Measurements from ENCODE around the gene SRP14.

SRP14 gene

DNA sequence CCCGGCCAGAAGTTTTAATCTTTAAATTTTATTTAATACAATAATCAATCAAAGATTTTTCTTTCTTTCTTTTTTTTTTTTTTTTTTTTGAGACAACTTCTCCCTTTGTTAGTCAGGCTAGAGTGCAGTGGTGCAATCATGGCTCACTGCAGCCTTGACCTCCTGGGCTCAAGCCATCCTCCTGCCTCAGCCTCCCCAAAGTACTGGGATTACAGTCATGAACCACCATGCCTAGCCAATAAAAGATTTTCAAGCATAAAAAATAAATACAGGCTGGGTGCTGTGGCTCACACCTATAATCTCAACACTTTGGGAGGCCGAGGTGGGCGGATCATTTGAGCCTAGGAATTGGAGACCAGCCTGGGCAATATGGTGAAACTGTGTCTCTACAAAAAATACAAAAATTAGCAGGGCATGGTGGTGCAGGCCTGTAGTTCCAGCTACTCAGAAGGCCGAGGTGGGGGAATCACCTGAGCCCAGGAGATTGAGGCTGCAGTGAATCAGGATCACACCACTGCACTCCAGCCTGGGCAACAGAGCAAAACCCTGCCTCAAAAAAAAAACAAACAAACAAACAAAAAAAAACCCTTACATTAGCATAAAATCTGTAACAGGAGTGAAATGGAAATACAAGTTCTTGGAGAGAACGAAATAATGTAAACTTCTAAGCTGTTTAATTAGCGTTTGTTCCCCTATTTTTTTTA is 29.1 kb upstream of the SRP14 start:
- DNase-seq: no peak

DNA sequence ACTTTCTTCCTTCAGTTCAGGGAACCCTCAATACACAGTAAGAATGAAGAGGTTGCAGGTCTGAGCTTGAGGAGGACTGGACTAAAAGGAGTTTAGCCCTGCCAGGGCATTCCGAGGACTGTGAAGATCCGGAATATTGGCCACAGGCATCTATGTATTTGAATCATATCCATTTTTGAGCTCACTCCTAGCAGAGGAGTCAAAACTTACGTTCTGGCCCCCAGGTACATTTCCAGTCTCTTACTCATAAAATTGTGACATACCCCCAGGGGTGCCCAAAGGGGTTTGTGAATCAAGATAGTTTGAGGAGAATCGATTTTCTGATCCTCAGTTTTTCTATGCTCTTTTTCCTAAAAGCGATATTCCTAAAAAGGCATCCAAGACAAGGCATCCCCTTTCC is 27.6 kb upstream of the SRP14 start:
- no peak for DNase-seq

DNA sequence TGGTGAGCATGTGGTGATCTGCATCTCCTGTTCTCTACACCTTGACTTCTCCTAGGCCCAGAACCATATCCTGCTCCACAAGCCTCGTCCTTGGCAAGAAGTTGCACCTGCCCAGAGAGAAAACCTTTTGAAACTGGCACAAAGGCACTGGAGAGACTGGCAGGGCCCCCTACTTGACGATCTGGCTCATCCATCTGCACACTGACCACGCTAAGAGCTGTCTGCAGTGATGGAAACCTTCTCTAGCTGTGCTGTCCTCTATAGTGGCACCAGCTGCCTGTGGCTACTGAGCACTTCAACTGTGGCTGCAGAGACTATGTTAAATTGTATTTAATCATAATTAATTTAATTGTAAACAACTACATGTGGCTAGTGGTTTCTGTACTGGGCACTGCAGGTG is 26.2 kb upstream of the SRP14 start:
- no peak for DNase-seq

DNA sequence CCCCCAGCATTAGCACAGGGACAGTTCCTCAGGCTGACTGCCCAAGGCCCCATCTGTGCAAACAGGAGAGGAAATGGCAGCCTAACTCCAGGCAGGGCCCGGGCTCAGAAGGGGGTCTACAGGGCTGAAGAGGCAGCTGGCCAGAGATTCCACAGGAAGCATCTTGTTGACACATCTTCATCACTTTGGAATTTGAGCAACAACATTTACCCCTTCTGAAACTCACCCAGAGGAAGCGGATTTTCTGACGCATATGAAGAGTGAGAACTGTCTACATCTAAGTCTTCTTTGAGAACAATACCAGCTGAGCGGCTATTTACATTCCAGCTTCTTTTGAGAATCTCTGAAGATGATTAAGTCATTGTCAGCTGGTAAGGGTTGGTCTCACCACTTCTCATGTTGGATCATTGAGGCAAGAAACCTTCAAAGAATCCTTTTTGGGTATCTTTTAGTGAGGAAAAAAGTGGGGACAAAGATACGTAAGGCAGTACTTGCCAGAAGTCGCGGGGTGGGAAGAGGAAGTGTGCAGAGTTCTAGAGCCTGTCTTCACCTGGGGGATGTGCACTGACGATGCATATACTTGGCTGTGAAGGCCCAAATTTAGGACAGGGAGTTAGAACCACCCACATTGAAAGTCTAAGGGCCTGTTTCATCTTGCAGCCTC is 25.4 kb upstream of the SRP14 start:
- DNase-seq: no peak

DNA sequence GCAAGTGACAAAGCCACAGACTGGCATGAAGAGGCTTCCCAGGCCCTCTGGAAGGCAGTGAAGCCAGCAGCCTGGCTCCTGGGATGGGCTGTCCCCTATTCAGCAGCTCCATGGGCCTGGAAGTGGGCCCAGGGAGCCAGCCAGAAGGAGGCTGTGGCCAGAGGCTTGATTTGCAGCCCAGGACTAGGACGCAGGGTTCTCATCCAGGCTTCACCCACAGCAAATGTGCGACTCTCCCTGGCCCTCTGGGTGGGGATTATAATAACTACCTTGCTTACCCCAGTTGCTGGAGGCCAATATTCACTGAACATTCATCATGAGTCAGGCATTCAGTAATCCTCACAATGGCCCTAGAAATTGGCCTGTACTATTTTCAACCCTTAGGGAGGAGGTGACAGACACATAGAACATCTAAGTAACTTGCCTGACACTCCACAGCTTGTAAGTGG is 24.6 kb upstream of the SRP14 start:
- DNase-seq: no peak

DNA sequence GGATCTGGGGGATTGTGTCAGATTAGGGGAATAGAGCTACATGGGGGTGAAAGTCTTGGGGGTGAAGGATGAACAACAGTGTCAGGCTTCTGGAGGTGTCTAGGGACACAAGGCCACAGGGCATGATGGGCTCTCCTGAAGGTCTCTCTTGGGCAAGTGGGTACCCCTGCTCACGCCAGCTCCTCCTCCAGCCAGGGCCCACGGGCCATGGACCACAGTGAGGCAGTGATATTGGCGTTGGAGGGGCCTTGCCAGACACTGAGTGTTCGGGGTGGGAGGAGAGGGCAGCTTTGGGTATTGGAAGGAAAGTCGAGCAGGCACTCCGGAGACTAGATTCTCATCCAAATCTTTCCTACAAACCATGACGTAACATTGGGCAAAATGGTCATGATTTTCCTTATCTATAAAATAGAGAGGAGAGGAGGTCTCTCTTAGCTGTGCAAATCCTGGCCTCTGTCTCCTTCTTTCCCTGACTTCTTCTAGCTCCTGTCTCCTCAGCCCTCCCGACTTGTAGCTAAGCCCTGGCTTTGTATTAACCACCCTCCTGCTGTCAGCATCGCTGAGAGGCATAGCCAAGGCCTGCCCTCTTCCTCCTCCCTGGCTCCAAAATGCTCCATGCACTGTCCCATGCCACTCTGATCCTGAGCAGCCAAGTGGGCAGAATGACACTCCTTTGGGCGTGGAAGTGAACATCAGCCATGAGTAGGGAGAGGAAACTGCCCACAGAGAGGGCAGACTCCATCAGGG is 24.0 kb upstream of the SRP14 start:
- DNase-seq: no peak

DNA sequence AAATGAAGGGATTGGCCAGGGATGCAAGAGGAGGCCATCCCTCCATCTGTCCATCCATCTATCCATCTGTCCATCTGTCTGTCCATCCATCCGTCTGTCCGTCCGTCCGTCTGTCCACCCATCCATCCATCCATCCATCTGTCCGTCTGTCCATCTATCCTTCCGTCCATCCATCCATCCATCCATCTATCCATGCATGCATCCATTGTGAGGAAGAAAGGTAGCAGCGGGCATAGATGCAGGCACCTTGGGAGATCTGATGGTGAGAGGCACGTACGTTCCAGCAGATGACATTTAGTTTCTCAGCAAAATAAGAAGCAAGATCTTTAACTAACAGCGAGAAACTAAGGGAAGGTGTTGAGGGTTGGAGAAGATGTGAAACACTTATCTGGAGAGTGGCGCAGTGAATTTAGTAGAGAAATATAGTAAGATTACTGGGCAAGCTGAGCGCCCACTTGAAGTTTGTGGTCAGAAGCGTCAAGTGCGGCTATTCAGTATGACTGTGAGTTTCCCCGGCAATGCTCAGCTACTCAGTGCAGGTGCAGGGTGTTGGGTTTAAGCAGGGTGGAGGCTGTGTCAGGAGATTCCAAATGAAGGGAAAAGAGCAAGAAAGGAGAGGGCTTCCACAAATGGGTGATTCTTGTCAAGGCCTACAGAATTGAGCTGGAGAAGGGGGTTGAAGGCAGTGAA is 22.4 kb upstream of the SRP14 start:
- no peak for DNase-seq

DNA sequence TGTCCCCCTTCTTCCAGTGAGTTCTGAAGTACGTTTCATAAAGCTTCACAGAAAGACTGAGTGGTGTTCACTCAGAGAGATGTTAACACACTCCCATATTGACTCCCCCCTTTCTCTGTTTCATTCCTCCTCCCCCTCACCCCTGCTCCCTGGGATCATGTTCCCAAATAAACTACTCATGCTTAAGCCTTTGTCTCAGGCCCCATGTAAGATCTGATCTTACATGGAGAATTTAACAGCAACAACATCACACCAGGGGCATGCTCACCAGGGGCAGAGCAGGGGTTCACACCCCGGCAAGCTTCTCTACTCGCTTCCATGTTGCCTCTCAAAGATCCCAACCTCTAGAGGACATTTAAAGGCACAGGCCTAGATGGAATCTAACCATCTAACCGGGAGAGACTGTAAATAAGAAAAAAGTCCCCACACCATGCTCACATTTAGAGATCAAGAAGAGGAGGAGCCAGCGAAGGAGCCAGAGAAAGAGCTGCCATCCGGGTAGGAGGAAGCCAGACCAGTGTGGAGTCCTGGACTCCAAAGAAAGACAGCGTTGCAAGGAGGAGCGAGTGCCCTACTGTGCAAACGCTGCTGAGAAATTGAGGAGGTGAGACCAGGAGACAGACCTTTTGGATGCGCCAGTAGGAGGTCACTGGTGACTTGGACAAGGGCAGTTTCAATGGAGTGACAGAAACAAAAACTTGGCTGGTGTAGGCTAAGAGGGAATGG is 21.4 kb upstream of the SRP14 start:
- DNase-seq: no peak

DNA sequence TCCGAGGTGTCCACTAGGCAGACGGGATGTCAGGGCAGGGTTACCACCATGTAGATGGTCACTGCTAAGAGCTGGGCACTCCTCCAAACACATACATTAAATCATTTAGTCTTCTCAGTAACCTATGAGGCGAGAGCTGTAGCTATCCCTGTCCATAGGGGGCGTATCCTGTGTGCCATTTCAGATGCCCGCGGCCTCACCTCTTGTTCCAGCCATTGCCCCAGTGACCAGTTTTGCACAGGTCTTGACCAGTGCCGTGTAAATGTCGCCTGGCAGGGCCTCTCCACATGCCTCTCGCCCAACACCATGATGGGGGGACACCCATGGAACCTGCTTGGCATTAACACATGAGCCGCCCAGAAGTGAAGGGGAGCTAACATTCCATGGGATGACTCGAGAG is 20.8 kb upstream of the SRP14 start:
- no peak for DNase-seq

DNA sequence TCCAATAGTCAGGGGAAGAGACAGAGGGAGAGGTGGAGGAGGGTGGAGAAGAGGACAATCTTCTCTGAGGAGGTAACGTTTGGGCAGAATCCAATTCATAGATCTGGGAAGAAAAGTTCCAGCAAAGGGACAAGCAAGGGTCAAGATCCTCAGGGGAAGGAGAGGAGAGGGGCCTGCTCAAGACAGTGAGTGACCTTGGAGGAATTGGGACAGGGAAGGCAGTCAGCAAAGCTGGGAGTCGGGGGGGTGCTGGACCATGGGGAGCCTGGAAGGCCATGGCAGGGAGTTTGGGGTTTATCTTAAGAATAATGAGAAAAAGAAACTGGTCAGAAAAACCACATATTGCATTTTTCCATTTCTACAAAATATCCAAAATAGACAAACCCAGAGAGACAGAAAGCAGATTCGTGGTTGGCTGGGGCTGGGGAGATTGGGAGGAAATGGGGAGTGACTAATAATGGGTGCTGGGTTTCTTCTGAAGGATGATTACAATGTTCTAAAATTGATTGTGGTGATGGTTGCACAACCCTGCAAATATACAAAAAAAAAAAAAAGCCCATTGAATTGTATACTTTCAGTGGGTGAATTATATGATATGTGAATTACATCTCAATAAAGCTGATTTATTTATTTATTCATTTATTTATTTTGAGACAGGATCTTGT is 19.6 kb upstream of the SRP14 start:
- no peak for DNase-seq

DNA sequence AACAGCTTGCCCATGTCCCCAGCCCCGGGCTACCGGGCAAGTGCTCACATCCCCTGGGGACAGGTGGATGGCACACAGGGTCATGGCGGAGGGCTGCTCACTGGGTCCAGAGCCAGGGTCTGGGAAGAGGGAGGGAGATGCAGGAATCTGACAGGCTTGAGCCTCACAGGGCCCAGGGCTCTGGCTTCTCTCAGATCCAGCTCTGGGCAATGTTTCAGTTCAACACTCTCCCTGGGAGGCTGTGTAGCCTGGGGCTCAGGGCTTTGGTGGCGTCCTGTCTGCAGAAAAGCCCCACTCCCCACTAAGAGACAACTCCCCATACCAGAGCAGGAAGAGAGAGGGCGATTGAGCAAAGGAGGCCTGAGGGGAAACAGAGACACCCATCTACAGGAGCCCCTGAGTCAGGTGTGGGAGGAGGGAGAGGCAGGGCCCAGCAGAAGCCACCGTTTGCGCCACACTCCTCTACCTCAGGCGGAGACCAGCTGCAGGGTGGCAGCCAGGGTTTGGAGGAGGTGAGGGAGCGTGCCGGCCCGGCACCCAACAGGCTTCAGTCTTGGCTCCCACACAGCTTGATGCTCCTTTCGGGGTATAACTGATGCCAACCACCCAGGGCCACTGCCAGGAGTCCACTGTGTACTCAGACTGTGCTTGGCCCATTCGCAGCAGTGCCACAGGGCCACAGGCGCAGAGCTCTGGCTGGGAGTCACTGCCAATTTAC is 16.8 kb upstream of the SRP14 start:
- DNase-seq: no peak

DNA sequence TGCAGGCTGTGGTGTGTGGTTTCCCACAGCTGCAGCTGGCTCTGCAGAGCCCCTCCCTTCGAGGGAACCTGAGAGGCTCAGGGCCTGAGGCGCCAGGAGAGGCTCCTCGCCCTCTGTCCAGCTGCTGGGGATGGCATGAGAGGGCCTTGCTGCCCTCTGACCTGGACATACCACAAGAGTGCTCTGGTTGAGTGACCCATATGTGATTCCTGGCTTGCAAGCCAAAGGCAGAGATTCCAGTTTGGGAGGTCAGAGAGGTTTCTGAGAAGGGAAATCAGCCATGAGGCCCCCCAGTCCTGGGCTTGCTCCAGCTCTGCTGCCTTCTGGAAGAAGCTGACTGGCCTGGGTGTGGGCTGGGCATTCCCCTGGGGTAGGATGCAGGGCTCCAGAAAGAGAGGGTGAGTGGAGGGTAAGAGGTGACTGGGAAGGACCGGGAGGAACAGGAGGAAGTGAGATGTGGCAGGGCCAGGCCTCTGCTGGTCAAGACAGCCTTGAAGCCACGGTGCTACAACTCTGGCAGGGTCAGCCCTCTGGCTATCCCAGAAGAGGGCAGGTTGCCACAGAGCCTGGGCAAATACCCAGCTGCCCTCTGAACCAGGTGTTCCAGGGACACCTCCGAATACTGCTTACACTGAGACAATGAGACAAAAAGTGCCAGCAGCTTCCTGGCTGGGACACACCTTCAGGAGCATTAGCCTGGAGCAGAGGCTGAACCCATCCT is 16.0 kb upstream of the SRP14 start:
- no peak for DNase-seq

DNA sequence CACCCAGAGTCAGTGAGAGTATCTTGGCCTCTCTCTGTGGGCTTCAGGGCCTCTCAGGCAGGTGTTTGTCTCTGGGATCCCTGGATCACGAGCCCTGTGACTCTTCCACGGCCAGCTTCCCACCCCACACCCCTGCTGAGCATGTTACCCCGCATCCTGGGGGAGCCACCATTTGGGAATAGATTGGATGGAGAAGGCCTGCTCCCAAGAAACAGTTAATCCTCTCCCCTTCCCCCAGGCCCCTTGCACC is 15.5 kb upstream of the SRP14 start:
- no peak for DNase-seq

DNA sequence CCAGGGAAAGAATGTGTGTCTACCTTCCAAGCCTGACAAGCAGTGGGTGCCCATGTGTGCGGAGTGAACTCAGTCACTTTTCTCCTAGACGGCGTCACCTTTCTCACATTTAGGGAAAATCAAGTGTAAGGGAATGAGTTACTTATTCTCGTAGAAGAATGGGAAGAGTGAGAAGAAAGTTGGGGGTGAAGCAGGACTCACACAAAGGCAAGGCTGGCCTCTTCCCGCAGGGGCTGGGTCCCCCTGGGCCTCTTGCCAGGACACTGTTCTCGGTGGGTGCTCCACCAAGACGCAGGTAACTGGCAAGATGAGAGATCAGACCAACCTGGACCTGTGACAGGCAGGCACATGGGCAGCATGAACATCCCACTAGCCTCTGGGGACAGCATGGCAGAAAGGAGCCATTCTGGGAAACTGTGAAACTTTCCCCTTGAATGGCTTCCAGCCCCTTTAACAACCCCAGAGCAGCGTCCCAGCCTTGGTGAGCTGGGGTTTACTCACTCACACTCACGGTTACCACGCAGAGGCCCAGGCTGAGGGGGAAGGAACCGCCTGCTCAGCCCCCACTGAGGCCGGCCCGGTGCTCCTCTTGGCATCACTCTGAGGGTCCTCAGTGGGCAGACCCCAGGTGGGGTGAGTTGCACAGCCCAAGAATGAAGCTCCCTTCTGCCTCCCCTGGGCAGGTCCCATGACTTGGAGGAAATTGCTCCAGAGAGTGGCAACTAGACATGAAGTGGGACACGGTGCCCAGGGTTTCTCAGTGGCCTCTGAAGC is 15.0 kb upstream of the SRP14 start:
- DNase-seq: peak; percentile 49

DNA sequence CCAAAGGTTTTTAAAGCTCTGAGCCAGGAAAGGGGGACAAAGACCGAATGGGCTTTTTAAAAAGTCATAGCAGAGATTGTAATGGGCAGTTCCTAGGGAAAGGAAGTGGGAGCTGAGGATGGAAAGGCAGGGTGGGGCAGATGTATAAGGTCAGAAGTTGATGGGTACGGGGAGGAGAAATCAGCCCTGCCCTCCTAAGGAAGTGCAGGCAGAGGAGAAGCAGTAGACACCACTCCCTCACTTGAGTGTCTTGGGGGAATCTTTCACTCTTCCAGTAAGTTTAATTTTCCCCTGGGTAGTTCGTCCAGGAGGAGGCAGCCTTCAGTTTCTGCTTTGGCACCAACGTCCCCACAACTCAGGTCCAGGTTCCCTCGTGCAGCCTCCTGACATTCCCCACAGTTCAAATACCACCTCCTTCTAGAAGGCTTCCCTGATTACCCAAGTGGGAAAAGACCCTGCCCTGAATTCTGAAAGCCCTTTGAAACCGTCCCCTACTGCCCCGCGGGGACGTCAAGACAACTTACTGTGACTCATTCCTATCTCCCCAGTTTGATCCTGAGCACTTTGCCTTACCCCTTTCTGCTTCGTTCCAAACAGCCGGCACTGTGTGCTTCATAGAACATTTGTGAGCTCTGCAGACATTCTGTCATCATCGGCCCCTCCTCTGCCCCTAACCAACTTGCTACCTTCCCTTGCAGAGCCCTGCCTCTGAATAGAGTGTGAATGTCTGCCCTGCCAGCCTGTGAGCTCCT is 14.3 kb upstream of the SRP14 start:
- no peak for DNase-seq

DNA sequence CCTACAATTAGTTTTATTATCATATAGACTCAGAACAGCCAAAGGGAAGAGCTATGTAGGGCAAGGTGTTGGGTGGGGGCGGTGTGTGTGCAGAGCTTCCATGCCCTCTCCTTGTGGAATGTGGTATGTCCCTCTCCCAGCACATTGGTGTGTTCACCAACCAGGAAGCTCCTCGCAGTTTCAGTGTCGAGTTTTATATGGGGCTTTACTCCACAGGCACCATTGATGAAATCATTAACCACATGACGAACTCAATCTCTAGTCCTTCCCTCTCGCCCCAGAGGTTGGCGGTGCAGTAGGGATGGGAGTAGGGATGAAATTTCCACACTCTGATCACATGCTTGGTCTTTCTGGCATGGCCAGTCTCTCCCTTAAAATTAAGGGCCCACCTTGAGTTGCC is 13.6 kb upstream of the SRP14 start:
- DNase-seq: no peak

DNA sequence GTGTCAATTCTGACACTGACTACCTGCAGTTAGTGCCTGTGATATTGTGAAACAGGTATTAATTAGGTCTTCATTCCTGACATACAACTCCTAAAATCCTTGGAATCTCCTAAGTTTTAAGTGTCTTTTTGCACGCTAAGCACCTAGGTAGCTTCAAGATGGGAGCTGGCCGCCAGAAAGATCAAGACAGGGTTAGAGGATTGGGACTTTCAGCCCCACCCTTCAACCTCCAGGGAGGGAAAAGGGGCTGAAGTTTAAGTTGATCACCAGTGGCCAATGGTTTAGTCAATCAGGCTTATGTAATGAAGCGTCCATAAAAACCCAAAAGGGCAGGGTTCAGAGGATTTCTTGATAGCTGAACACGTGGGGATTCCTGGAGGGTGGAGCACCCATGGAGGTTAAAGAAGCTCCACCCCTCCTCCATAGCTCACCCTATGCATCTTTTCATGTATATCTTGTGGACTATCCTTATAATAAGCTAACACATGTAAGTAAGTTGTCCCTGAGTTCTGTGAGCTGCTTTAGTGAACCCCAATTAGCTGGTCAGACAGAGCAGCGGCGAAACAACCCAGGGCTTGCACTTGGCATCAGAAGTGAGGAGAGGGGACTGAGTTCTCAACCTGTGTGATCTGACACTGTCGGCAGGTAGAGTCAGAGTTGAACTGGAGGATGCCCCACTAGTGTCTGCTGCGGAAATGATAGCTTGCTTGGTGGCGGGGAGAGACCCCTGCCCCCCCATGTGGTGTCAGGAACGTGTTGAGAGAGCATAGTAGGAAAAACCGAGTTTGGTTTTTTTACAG is 12.8 kb upstream of the SRP14 start:
- no peak for DNase-seq

DNA sequence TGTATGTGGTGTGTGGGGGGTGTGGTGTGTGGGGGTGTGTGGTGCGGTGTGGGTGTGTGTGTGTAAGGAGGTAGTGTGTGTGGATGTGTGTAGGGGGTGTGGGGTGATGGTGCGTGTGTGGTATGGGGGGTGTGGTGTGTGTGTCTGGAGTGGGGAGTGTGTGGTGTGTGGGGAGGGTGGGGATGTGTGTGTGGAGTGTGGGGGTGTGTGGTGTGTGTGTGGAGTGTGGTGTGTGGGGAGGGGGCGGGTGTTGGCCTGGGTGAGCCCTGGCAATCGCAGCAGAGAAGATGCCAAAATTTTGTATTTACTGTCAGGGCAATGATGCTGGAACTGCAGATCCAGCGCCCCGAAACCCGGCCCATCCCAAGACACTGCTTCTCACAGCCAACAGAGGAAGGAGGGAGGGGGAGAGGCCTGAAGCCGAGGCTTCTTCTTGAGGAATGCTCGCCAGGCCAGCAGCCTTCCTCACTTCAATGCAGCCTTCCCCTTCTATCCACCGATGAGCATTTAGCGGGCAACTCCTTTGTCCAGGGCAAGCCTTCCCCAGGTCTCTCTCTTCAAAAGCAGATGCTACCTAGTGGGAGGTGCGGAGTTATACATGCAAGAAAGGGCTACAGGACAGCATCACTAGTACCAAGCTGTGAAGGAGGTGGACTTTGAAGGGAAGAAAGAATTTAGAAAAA is 11.9 kb upstream of the SRP14 start:
- no peak for DNase-seq
